GM12872 (cell line): ENCODE data around the gene RBBP4.

Experiments
- CTCF ChIP-seq: IDR thresholded peaks from 3 replicates; pipeline ENCODE4 v1.5.1; 2011; ENCODE audit warnings: low read depth, mild to moderate bottlenecking, low read length, moderate library complexity; ENCODE audit not compliant: insufficient read depth

Gene RBBP4

GRCh38 chr1:32650752-32651460, at the start of gene RBBP4:
RBBP4 (plus strand) TSS chr1:32651208; CDS start chr1:32651307, 99 bp downstream.
- TF ChIP-seq CTCF = no peak

GRCh38 chr1:32605711-32606424, 45.1 kb upstream of the RBBP4 start:
- TF ChIP-seq CTCF = no peak

- TF ChIP-seq CTCF = no peak
These were observed 44.2 kb upstream of the RBBP4 start for GRCh38 chr1:32606565-32607371.

GRCh38 chr1:32609180-32609579, 41.8 kb upstream of the RBBP4 start:
- TF ChIP-seq CTCF = no peak

GRCh38 chr1:32611859-32612188, 39.2 kb upstream of the RBBP4 start:
- TF ChIP-seq CTCF = no peak

- peak; percentile 40; the same call in 2 of the 3 replicates for TF ChIP-seq CTCF
These were observed 38.7 kb upstream of the RBBP4 start for GRCh38 chr1:32612189-32612881.

- TF ChIP-seq CTCF = no peak
These were observed 37.5 kb upstream of the RBBP4 start for GRCh38 chr1:32613472-32613871.
